HG03280 (cell line): ENCODE measurements around the gene MAU2.

Experiments
- ATAC-seq: cut with Tn5 transposase; IDR thresholded peaks from one replicate; pipeline ENCODE4 v1.9.1; 2021; ENCODE audit warnings: mild to moderate bottlenecking, moderate library complexity; ENCODE audit not compliant: unreplicated experiment

Gene MAU2

DNA sequence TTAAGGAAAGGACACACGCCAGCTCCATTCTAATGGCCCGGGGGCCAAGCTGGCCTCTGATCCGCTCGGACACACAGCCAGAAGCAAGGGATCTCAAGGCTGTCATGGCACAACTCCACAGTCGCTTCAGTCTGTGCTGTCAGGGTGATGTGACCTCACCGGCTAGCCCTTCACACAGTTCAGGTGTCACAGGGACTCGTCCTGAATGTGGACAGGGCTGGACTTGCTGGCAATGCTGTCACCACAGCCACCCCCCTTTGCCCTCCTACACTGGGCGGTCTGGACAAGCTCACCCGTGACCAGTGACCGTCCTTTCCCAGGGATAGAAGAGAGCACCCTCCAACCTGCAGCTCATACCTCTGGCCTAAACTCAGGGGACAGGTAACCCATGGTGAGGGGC lies 15.6 kb upstream of the MAU2 start:
- ATAC-seq = no peak

DNA sequence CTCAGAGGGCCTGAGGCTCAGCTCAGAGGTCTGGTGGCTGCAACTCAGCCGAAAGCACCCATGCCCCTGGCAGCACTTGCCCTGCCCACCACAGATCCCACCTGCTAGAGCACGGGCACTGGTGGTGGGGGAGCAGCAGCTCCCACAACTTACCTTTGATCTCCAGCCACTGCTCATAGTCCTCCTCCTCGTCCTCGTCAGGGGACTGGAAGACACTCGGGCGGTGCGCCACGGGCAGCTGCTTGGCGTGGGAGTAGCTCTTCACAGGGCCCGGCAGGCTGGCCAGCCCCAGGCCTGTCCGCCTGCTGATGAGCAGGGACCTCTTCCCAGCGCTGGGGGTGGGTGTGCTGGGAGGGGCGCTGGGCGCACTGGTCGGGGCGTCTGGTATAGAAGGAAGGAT lies 14.9 kb upstream of the MAU2 start:
- no peak for ATAC-seq

DNA sequence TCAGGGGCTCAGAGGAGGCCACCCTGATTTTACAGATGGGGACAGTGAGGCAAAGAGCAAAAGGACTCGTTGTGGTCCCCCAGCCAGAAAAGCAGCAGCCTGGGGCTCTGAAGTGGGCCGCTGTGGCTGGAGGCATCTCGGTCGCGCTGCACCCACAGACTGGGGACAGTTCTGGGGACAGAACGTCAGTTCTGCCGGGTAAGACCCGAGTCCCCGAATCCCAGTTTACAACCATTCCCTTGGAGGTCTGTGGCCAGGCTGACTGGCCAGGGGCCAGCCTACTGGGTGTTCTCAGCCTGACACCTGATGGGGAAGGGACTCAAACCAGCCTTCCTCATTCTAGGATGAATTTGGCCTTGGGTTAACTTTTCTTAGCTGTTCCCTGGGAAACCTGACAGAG lies 14.4 kb upstream of the MAU2 start:
- no peak for ATAC-seq

DNA sequence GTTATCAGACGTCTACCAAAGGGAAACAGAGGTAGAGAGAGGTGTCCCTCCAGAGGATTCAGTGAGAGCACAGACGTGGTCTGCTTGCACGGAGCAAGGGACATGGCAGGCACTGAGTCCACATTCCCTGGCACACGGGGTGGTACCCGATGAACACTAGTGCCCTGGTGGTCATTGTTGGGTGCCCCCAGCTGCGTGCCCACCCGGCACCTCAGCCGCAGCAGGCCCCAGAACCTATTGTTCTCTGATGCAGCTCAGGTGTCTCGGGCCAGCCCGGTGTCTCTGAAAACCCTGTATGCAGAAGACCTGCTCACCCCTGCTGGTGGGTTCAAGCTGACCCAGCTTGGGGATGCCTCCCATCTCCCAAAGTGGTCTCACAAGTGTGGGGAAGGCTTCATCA lies 12.3 kb upstream of the MAU2 start:
- no peak for ATAC-seq

DNA sequence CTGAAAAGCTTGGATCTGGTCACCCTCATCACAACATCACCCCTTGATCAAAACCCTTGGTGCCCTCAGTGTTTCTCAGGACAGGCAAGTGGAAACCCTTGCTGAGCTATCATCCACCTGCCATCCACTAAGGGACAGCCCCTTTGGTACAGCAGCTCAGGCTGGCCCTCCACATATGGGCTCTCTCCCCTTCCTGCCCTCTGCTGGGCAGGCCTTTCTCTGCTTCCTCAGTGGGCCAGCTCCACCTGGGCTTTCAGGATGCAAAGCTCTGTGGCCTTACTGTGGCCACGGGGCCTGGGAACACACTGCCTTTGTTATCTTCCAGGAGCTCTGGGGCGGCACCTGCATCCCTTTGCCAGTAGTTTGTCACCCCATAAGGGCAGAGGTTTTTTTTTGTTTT lies 5.2 kb upstream of the MAU2 start:
- no peak for ATAC-seq

DNA sequence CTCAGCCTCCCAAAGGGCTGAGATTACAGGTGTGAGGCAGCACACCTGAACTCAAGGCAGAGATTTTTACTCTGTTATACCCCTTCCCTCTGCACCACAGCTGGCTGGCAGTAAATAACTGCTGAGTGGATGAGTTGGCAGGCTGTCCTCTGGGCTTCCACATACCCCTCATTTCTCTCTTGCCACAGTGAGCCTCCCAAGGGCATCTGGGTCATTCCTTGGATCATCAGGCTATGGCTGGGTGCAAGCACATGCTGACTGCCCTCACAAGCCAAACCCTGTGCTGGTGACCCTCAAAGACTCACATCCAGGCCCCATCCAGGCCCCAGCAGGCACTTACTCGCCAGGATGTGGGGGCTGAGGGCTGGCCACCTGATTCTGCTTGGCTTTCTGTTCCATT lies 4.5 kb upstream of the MAU2 start:
- no peak for ATAC-seq

DNA sequence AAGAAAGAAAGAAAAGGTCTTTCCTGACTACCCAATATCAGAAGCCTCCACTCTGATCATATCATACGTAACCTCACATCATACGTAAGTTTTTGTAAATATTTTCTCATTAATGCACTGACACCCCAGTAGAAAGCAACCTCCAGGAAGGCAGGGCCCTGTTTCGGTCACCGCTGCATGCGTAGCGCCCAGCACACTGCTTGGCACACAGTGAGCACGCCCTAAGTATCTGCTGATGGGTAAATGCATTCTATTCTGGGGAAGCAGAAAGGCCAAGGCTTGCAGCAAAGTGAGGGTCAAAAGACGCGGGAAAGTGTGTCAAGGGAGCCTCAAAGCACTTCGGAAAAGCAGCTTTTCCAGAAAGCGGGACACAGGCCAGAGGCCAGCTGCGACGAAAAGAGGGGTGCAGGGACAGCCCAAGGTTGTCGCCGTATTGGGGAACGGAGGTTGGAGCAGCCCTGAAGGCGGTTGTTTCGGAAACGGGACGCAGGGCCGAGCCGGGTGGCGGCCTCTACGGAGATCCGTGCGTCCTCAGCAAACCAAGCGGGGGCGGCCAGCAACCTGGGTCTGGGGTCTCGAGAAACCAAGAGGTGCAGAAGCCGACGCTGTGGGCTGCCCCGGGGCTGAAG lies 783 bp upstream of the MAU2 start:
- ATAC-seq = no peak

DNA sequence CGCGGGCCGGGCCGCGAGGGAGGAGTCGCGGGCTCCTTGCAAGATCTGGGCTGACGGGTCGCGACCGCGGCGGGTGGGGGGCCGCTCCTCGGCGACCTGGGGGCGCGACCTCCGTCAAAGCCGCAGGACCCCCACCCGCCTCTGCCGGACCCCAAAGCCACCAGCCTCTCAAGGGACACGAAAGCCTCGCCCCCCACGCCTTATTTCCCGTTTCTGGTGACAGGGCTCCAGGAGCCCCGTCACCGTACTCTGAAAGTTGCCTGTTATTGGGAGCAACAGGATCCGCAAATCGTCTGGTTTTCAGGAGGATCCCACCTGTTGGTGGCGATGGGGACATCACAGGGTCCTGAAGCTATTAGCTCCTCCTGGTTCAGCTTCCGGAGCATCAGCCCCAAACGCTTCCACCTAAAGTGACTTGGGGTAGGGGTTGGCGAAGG lies 530 bp downstream of the MAU2 start:
- peak; percentile 9 for ATAC-seq

DNA sequence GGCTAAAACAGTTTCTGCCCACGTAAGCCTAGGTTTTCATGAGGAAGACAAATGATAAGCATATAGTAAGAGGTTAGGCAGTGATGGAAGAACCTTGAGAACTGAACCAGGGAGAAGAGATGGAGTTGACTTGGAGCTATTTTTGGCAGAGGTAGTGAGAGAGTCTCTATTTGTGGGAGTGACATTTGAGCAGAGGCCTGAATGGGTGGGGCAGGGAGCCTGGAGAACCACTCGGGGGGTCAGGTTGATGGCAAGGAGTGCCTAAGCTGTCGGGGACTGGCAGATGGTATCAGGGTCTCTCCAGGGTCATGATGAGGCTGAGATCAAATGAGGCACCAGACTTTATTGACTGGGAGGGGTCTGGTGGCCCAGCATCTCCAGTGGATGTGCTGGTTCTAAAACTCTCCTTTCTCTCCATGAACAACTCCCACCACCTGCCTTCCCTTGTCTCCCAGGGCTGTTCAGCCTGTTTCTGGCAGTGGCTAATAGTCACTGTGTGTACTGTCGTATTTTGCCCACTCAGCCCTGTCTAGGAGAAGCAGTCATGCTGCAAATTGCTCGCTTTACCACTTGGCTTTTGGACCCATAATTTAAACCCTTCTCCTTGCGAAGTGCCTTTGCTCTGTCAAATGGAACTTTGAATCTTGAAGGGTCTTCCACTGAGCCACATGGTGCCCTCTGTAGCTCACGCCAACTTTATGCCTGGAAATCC lies 3.6 kb downstream of the MAU2 start:
- no peak for ATAC-seq

DNA sequence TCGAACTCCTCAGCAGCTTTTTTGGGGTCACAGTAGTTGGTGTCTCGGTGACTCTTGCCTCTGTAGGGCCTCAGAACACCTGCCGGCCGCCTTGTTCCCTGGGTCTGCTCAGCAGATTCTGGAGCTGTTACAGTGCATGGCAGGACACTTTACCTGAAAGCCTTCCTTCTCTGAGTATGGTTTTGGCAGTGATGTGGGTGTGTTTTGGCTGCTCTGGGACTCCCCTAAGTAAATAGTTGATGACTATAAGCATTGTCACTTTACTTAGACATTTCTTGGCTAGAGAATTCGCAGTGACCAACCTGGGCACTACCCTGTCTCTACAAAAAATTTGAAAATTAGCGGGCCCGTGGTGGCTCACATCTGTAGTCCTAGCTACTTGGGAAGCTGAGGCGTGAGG lies 7.0 kb downstream of the MAU2 start:
- no peak for ATAC-seq

DNA sequence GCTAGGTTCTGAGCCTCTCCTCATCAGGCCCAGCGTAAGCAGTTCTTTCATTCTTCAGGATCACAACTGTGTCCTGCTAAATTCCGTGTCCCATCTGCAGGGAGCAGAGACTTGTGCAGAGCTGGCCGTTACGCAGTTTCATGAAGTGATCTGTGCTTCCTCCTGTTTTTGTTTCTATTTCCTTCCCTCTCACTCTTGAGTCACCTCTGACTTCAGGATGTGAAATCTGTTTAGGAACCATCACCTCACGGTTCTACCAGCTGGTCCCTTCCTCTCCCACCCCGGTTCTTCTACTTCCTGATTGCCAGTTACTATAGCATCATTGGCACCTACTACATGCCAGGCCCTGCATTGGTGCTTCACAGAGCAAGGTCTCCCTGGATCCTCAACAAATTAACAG lies 8.5 kb downstream of the MAU2 start:
- no peak for ATAC-seq

DNA sequence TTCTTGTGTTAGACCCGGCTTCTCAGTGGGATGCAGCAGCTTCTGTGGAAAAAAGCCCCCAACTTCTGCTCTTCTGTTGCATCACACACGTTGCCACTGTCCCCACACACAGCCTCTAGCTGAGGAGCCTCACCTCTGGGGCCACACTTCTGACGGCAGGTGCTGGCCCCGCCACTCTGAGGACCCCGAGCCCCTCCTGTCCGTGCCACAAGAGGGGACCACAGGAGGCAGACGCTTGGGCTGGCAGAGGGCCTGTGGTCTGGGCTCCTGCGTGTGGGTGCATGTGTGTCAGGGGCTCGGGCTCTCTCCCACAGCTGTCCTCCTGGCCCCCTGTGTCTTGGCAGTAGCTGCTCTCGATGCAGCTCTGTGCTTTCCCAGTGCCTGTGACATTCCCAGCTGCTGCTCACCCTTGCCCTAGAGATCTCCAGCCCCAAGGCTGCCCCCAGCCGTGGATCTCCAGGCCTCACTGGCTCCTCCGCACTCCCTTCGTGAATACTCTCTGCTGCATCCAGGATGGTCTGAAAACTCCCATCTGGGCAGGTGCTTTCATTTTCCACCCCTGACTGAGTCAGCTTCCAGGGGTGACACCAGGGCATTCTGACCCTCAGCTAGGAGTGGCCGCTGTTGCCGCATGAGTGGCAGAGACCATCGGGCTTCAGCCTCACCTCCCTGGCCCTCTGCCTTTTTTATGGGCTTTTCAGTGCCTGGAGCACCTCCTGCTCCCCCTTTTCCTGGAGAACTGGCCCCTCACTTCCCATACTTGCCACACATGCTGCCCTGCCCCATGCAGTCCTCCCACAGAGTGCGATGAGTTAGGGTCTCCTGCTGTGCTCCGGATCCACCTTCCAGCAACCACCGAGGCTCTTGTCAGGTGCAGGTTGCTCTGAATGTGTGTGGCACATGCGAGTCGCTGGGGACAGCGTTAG lies 13.7 kb downstream of the MAU2 start:
- ATAC-seq = no peak

DNA sequence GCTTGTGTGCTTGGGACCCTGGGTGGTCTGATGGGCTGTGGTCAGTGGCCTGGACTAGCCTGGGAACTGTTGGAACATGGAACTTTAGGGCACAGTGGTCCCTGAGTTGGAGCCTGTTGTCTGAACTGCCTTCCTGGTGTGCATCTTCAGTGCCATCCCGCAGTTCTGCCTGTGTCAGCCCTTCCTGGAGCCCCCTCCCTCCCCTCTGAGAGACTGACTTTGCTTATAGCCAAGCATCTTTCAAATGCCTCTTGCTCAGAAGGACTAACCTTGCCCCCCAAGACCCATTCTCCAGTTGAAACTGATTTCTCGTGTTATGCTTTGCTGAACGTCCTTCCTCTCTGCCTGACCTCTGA lies 14.3 kb downstream of the MAU2 start:
- ATAC-seq = no peak

DNA sequence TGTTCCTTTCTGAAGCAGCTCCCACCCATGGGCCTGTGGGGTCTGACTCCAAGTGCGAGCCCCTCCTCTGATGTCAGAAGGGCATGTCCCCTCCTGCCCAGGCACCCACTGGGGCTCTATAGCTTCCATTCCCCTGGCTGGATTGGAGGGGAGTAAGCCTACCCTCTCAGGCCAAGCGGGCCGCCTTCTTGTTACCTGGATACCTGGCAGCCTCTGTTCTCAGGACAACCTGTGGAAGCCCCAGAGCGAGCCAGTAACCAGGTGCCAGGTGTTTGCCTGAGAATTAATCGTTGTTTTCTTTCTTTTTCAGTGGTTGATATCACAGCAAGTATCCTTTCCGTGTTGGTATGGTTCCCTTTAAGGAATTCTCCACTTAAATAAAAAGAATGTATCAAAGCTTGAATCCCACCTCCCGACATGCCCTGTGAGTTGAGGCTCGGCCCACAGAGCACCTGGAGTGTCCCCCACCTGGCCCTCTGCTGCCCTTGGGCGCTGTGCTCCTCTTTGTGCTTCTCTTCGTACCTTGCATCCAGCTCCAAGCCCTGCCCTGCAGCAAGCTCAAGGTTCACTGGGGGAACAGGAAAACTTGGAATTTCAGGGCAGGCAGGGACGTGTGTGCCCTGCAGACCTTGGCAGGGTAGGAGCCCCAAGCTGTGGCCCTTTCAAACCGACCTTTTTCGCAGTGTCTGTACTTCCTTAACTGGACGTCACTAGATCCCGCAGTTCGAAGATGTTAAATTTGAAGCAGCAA lies 15.0 kb downstream of the MAU2 start:
- ATAC-seq = no peak

DNA sequence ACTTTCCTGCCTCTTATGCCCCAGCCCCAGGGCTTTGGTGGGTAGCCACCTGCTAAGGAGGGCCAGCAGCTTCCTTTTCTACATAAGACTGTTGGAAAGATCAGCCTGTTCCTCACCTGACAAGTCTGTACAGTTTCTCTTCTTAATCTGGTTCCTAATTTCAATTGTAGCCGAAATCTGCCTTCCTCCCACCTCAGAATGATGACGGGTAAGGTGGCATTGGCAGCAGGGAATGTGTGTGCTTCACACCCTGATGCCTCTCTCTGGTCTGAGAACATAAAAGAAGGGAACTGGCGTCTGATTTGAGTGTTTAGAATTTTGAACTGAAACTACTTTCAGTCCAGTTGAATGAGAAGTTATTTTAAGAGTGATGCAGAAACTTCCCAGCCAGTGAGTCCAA lies 16.0 kb downstream of the MAU2 start:
- ATAC-seq = no peak

DNA sequence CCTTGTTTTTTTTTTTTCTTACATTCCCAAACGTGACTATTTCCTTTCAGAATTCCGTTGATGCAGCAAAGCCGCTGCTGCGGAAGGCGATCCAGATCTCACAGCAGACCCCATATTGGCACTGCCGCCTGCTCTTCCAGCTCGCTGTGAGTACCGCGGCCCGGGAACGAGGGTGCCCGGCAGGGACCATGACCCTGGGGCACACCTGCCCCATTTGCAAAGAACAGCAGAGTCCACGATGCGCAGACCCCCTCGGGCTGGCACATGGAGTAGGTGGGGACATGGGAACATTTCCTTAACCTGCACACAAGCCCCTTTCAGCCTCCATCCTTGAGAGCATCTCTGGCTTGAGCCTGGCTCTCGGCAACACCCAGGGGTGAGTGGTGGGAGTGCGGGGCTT lies 16.5 kb downstream of the MAU2 start:
- ATAC-seq = no peak

DNA sequence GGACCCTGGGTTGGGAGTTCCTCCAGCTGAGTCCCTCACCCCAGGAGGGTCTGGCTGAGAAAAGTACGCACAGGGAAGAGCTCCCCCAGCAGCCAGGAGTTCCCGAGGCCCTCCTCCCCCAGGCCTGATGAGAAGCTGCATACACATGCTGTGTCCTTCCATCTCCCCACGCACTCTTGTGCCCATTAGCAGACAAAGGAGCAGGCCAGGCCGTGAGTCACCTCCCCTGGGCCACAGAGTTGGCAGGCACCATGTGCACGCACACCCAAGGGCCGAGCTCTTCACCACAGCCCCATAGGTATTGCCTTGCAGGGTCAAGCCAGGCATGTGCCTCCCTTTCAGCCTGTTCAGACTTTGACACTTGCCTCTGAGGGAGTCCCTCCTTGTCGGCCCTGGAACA lies 17.5 kb downstream of the MAU2 start:
- no peak for ATAC-seq

DNA sequence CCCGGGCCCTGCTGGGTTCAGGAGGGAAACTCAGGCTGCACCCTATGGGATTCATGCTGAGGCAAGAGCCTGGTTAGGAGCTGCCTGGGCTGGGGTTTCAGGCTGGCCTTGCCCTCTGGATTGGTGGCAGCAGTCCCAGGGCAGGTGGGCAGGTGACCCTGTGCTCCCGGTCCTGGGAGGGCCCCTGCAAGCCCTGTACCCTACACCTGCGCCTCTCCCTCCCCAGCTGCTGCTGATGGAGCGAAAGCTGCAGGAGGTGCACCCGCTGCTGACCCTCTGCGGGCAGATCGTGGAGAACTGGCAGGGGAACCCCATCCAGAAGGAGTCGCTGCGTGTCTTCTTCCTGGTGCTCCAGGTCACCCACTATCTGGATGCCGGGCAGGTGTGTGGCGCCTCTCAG lies 20.4 kb downstream of the MAU2 start:
- ATAC-seq = no peak

DNA sequence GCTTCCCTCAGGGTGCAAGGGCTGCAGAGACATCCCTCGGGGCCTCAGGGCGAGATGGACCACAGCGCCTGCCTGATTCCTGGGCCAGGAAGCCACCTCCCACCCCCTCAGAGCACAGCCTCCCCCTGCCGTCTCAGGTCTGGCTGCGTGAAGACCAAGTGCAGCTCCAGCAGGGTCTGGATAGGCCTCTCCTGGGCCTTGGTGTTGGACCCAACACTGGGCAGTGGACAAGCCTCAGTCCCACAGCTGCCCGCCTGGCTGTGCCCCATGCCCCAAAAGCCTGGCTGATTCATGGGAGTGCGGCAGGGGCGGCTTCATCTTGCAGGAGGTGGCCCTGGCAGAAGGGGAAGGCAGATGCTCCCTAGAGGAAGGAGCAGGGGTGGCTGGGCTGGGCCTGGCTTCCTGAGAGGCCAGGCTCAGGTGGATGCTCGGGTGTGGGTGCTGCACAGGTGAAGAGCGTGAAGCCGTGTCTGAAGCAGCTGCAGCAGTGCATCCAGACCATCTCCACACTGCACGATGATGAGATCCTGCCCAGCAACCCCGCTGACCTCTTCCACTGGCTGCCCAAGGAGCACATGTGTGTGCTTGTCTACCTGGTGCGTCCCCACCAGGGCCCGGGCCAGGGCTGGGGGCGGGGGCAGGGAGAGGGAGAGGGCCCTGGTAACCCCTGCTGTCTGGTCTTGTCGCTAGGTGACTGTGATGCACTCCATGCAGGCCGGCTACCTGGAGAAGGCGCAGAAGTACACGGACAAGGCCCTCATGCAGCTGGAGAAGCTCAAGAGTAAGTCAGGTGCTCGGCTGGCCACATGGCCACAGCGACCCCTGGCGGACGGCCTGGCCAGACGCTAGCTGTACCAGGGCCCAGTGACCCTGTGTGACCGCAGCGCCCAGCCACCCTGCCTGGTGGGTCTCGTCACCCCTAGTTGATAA lies 21.7 kb downstream of the MAU2 start:
- ATAC-seq = no peak

DNA sequence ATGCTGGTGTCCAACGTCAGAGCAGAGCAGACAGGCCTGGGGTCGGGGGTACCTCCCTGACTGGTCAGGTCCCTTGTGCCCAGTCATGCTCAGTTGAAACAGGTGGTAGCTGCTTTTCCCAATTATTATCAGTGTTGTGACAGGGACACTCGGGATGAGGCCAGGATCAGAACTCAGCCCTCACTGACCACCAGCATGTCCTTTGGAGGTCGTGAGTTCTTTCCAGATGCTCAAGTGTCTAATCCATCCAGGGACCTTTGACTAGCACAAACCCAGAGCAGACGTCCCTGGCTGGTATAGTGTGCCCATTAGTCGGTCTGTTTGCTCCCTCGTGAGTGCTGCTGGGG lies 22.4 kb downstream of the MAU2 start:
- ATAC-seq = no peak
